IMR-90 (cell line): Measurements from ENCODE around the gene SLC30A2. TPM values are rescaled to one million over a fixed set of nuclear protein-coding genes. Genes with fewer than 3 reads are reported as not detected.

ENCODE experiments used
- ATAC-seq: fragments of 200-7000 bp; cut with Tn5 transposase; 2 replicates; pipeline ENCODE4 v1.9.1; 2020; ENCODE audit warnings: low read depth, mild to moderate bottlenecking, moderate library complexity
- BruUV-seq: library from RNA; stranded (reverse); fragments of 400-500 nt; replicated peaks from 2 replicates; lab custom pipeline; 2021; lab: Mats Ljungman, UMichigan
- CTCF ChIA-PET: fragments of 300-600 bp; formaldehyde crosslinking; extraction: SDS; loops from one replicate; lab custom pipeline; 2021; ENCODE audit warnings: antibody characterized with exemption; lab: Yijun Ruan, JAX
- POLR2A ChIA-PET: fragments of 300-600 bp; sonication (Branson Sonifier 250); formaldehyde crosslinking; loops from one replicate; lab custom pipeline; 2022; ENCODE audit warnings: antibody characterized with exemption; ENCODE audit not compliant: unreplicated experiment; lab: Charles Lee
- DNase-seq: peaks from one replicate; pipeline ENCODE4 v3.0.0; 2013
- H2AFZ ChIP-seq: replicated peaks from 2 replicates; pipeline ENCODE3; 2013; ENCODE audit warnings: low read length, mild to moderate bottlenecking; ENCODE audit not compliant: poor library complexity
- H2AK5ac ChIP-seq: 2 replicates; pipeline ENCODE4 v1.6.1; 2013; ENCODE audit warnings: low read depth, low read length, inconsistent platforms
- H2AK9ac ChIP-seq: replicated peaks from 2 replicates; pipeline ENCODE3; 2013; ENCODE audit warnings: mild to moderate bottlenecking, low read depth, low read length, moderate library complexity; ENCODE audit not compliant: poor library complexity
- H2BK120ac ChIP-seq: 2 replicates; pipeline ENCODE4 v1.6.1; 2013; ENCODE audit warnings: low read depth, low read length, inconsistent platforms
- H2BK15ac ChIP-seq: 3 replicates; pipeline ENCODE4 v1.6.1; 2013; ENCODE audit warnings: low read depth, low read length, inconsistent platforms
- H2BK20ac ChIP-seq: 2 replicates; pipeline ENCODE4 v1.6.1; 2013; ENCODE audit warnings: low read depth, mild to moderate bottlenecking, inconsistent platforms, low read length, moderate library complexity
- H2BK5ac ChIP-seq: 2 replicates; pipeline ENCODE4 v1.6.1; 2013; ENCODE audit warnings: mild to moderate bottlenecking, low read depth, low read length, inconsistent platforms; ENCODE audit not compliant: poor library complexity, severe bottlenecking
- H3K14ac ChIP-seq: replicated peaks from 2 replicates; pipeline ENCODE4 v1.6.1; 2013; ENCODE audit warnings: low read depth, low read length, inconsistent platforms
- H3K18ac ChIP-seq: 2 replicates; pipeline ENCODE4 v1.6.1; 2013; ENCODE audit warnings: low read depth, low read length, control low read depth
- H3K23ac ChIP-seq: 2 replicates; pipeline ENCODE4 v1.6.1; 2013; ENCODE audit warnings: low read depth, low read length, inconsistent platforms
- H3K27ac ChIP-seq: 2 replicates; pipeline ENCODE4 v1.5.1; 2013; ENCODE audit warnings: mild to moderate bottlenecking, control low read depth, low read length; ENCODE audit not compliant: insufficient read depth
- H3K27me3 ChIP-seq: 2 replicates; pipeline ENCODE4 v1.6.1; 2013; ENCODE audit warnings: low read length; ENCODE audit not compliant: control insufficient read depth, insufficient read depth
- H3K36me3 ChIP-seq: 2 replicates; pipeline ENCODE4 v1.6.1; 2013; ENCODE audit warnings: low read length, mixed read lengths; ENCODE audit not compliant: control insufficient read depth, insufficient read depth
- H3K4ac ChIP-seq: 2 replicates; pipeline ENCODE4 v1.6.1; 2013; ENCODE audit warnings: low read depth, low read length, inconsistent platforms
- H3K4me1 ChIP-seq: 2 replicates; pipeline ENCODE4 v1.6.1; 2013; ENCODE audit warnings: low read length, mixed read lengths; ENCODE audit not compliant: control insufficient read depth, insufficient read depth
- H3K4me2 ChIP-seq: 2 replicates; pipeline ENCODE4 v1.6.1; 2013; ENCODE audit warnings: low read depth, mild to moderate bottlenecking, control low read depth, low read length, moderate library complexity
- H3K4me3 ChIP-seq: 2 replicates; pipeline ENCODE4 v1.5.1; 2013; ENCODE audit warnings: low read depth, mild to moderate bottlenecking, control low read depth, low read length, moderate library complexity; ENCODE audit not compliant: insufficient read depth
- H3K56ac ChIP-seq: 2 replicates; pipeline ENCODE4 v1.6.1; 2013; ENCODE audit warnings: low read length, inconsistent platforms; ENCODE audit not compliant: insufficient read depth; ENCODE audit errors: extremely low read depth
- H3K79me1 ChIP-seq, 2 experiments: 2 replicates each; pipeline ENCODE4 v1.6.1; 2013; ENCODE audit warnings: low read length in 2 of 2, inconsistent platforms in 1 of 2, low read depth in 1 of 2
- H3K9ac ChIP-seq: 2 replicates; pipeline ENCODE4 v1.6.1; 2013; ENCODE audit warnings: low read depth, low read length, control low read depth
- H3K9me1 ChIP-seq: 2 replicates; pipeline ENCODE4 v1.6.1; 2013; ENCODE audit warnings: low read length, inconsistent platforms; ENCODE audit not compliant: insufficient read depth
- H3K9me3 ChIP-seq: 2 replicates; pipeline ENCODE4 v1.6.1; 2013; ENCODE audit warnings: low read length; ENCODE audit not compliant: control insufficient read depth, insufficient read depth
- H4K20me1 ChIP-seq: 2 replicates; pipeline ENCODE4 v1.6.1; 2013; ENCODE audit warnings: low read length, inconsistent platforms; ENCODE audit not compliant: insufficient read depth
- H4K5ac ChIP-seq: 2 replicates; pipeline ENCODE4 v1.6.1; 2013; ENCODE audit warnings: mild to moderate bottlenecking, low read depth, low read length, control low read depth
- H4K8ac ChIP-seq, 2 experiments: 2 replicates each; pipeline ENCODE4 v1.6.1; 2013; ENCODE audit warnings: low read depth in 2 of 2, low read length in 2 of 2, control low read depth in 1 of 2, inconsistent platforms in 1 of 2
- H4K91ac ChIP-seq: 2 replicates; pipeline ENCODE4 v1.6.1; 2013; ENCODE audit warnings: low read depth, low read length, inconsistent platforms; ENCODE audit not compliant: insufficient read depth
- FOS ChIP-seq: fragments of 150-350 bp; IDR thresholded peaks from 2 replicates; pipeline ENCODE4 v1.6.1; 2016; ENCODE audit warnings: low read depth, low read length
- MAFK ChIP-seq: IDR thresholded peaks from 2 replicates; pipeline ENCODE4 v1.6.1; 2012; ENCODE audit warnings: low read depth, low read length, improper control_type of control experiment
- RAD21 ChIP-seq: IDR thresholded peaks from 2 replicates; pipeline ENCODE4 v1.6.1; 2012; ENCODE audit warnings: low read length, improper control_type of control experiment
- RCOR1 ChIP-seq: IDR thresholded peaks from 2 replicates; pipeline ENCODE4 v1.6.1; 2012; ENCODE audit warnings: mild to moderate bottlenecking, low read length, improper control_type of control experiment; ENCODE audit not compliant: insufficient replicate concordance
- RFX5 ChIP-seq: IDR thresholded peaks from 2 replicates; pipeline ENCODE4 v1.8.0; 2012; ENCODE audit warnings: low read depth, mild to moderate bottlenecking, low read length, moderate library complexity
- SMC3 ChIP-seq: fragments of 150-350 bp; IDR thresholded peaks from 2 replicates; pipeline ENCODE4 v1.6.1; 2016; ENCODE audit warnings: low read depth, mild to moderate bottlenecking, antibody characterized with exemption, low read length, moderate library complexity
- WGBS, 2 experiments: methylation state at CpG; one replicate each; pipeline versions ENCODE4 v1.1.5 to v1.1.7; 2013; ENCODE audit warnings: missing lambda C conversion rate in 2 of 2; ENCODE audit not compliant: insufficient read length in 1 of 2; ENCODE audit errors: extremely low coverage in 2 of 2; 5-methylcytosine and 5-hydroxymethylcytosine counted together
- dilution Hi-C: fragments of 300-500 bp; cut with HindIII; formaldehyde crosslinking; loops from one replicate; pipeline ENCODE4 v1.14.3; 2018; ENCODE audit warnings: low sequenced_read_pairs; ENCODE audit not compliant: unreplicated experiment
- in situ Hi-C: fragments of 300-500 bp; cut with MboI; formaldehyde crosslinking; loops from 3 replicates; pipeline ENCODE4 v1.14.3; 2019; ENCODE audit warnings: low sequenced_read_pairs, inconsistent platforms, mixed read lengths
- intact Hi-C: fragments of 100-400 bp; cut with micrococcal nuclease; formaldehyde crosslinking; loops from 2 replicates; pipeline ENCODE4 v1.10.0; 2022
- polyA plus RNA-seq, 3 experiments: library from polyadenylated mRNA; depleted of rRNA; stranded (reverse); fragments of >200 nt; gene quantifications; 2 replicates each; pipeline ENCODE4 v1.2.3, GENCODE V29; 2012; ENCODE audit warnings: low replicate concordance in 1 of 3
- total RNA-seq: library from RNA; depleted of rRNA; stranded (reverse); fragments of >200 nt; gene quantifications from 2 replicates; pipeline ENCODE4 v1.2.3, GENCODE V29; 2012
- TF ChIP-seq, protein P1 (sequence below): fragments of 150-350 bp; IDR thresholded peaks from 2 replicates; pipeline ENCODE4 v1.6.1; 2016; ENCODE audit warnings: low read depth, mild to moderate bottlenecking, low read length, moderate library complexity, borderline replicate concordance

Gene SLC30A2
- total and polyA plus RNA-seq, 2 of the 4 experiments (the other 2 are of a cell fraction), result not detected

DNA sequence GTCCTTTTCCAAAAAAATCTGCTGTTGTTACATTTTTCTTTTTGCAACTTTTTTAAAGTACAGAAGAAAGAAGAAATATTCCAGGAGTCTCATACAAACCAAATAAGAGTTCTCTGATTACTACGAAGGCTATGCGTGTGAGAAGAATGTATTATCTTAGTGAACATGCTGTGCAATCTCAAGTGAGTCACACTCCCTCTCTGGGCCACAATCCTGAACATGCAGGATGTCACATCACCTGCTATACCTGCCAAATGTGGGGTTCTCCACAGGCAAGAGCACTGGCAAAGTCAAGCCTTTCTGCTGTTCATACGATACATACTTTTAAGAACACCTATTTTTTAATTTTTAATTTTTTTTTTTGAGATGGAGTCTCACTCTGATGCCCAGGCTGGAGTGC lies 43.2 kb upstream of the SLC30A2 start:
- H3K27me3 ChIP-seq, result peaks cover 44% of the 10 kb centered on the region
- no peak overlapping the region for H3K4ac ChIP-seq
- H3K4me1 ChIP-seq, result no peaks in the 10 kb centered on the region
- H3K9me3 ChIP-seq, result no peaks in the 10 kb centered on the region
- no peak overlapping the region for H2BK120ac ChIP-seq
- CTCF ChIA-PET, result no interaction called here
- no peak overlapping the region for H3K4me2 ChIP-seq
- TF ChIP-seq, protein P1, sequence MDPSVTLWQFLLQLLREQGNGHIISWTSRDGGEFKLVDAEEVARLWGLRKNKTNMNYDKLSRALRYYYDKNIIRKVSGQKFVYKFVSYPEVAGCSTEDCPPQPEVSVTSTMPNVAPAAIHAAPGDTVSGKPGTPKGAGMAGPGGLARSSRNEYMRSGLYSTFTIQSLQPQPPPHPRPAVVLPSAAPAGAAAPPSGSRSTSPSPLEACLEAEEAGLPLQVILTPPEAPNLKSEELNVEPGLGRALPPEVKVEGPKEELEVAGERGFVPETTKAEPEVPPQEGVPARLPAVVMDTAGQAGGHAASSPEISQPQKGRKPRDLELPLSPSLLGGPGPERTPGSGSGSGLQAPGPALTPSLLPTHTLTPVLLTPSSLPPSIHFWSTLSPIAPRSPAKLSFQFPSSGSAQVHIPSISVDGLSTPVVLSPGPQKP, result no peak
- TF ChIP-seq RFX5, result no peak
- no peak for TF ChIP-seq FOS
- no peak for TF ChIP-seq RCOR1
- no peak for TF ChIP-seq SMC3
- TF ChIP-seq MAFK, result no peak
- TF ChIP-seq RAD21, result no peak
- no peak overlapping the region for H2BK15ac ChIP-seq
- H2AFZ ChIP-seq, result no peak overlapping the region
- POLR2A ChIA-PET, result no interaction called here
- H3K18ac ChIP-seq, result no peak overlapping the region
- no peak overlapping the region for H2AK9ac ChIP-seq
- no peaks in the 10 kb centered on the region for H3K79me1 ChIP-seq
- ATAC-seq (no peak), DNase-seq (no peak)
- H3K56ac ChIP-seq, result no peak overlapping the region
- H3K9ac ChIP-seq, result no peak overlapping the region
- no peak overlapping the region for H3K23ac ChIP-seq
- H4K8ac ChIP-seq, result no peak overlapping the region
- no peak overlapping the region for H3K27ac ChIP-seq
- H2AK5ac ChIP-seq, result no peak overlapping the region
- WGBS, 2 experiments, result no CpG with 5 or more reads among the region's 3 CpGs
- dilution Hi-C loops, result no loop called here
- no peak overlapping the region for H4K91ac ChIP-seq
- H2BK20ac ChIP-seq, result no peak overlapping the region
- H4K5ac ChIP-seq, result no peak overlapping the region
- intact Hi-C loops, result no loop called here
- no peaks in the 10 kb centered on the region for H3K36me3 ChIP-seq
- no peak overlapping the region for H3K14ac ChIP-seq
- BruUV-seq, result no TSS peak
- in situ Hi-C loops, result no loop called here
- H3K9me1 ChIP-seq, result no peaks in the 10 kb centered on the region
- no peaks in the 10 kb centered on the region for H4K20me1 ChIP-seq
- no peak overlapping the region for H3K4me3 ChIP-seq
- H2BK5ac ChIP-seq, result no peak overlapping the region
